Activated T-cell treated with anti-CD3 and anti-CD28 coated beads for 24 hours (primary cell): ENCODE measurements around the gene FREY1.

Experiments used
- DNase-seq: peaks from one replicate; pipeline ENCODE4 v3.0.0-alpha.2; 2020; ENCODE audit warnings: low read depth

Gene FREY1

DNA sequence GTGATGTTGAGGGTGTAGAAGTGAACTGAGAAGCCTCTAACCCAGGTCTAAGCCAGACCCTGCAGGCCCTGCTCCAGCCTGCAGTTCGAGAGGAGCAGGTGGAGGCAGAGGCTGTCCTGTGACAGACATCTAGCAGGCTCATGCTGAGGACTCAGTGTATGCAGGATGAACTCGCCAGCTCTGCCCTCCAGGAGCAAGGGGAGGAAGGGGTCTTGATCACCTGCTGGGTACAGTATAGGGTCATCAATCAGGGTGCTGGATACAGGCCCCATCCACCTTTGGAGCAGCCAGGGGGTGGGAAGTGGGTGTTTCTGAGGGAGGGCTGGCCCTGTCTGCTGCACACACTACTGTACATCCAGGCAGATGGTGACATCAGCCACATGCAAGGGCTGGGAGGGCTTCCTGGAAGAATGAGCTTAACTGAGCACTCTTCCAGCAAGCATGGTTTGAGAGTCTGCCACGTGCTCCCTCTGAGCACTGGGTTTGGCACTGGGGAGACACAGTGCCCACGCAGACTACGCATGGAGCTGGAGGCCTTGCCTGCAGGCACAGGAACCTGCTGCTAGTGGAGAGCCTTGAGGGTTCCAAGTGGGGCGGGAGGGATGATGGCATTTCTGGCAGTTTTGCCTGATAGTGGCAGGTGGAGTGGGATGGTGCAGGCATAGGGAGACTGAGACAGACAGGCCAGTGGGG is 12.4 kb downstream of the FREY1 start:
- no peak for DNase-seq

DNA sequence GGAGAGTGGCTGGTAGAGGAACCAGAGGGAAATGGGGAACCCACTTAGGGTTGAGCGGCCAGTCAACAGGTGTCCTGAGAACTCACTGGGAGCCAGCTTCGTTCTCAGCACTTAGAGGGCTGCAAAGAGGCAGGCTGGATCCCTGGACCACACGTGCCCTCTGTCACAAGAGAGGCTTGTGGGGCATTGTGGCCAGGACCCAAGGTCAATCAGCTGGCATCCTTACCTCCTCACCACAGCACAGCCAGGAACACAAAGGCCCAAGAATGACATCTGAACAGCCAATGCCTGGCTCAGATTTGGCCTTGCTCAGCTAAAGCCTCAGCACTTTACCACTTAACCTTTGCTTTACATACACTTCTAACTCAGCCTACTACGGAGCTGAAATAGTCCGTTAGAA is 14.2 kb downstream of the FREY1 start:
- no peak for DNase-seq

DNA sequence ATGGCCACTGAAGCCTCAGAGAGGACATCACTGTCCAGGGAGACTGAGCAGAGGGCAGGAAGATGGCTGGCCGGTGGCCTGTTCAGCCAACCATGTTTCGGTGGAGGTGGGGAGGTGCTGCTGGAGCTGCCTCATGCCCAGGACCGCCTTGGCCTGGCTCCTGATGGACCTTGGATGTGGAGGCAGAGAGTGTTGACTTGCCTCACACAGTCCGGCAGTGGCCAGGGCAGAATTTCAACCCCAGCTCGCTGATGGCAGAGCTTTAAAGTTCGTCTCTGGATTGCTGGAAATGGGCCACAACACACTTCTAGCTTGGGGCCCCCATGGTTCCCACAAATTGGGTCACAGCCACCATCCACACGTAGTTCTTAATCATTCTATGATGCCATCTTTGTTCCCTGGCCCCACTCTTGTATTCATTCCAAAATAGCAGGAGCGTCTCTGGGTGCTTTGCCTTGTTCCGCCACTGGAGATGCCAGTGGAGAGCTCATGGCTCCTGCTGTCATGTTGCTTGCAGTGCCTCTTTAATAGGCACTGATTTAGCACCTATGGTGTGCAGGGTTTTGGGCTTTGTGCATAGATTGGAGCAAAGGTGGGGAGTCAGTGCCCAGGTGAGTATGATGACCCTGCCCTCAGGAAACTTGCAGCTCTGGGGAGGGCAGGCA is 16.1 kb downstream of the FREY1 start:
- DNase-seq = no peak

DNA sequence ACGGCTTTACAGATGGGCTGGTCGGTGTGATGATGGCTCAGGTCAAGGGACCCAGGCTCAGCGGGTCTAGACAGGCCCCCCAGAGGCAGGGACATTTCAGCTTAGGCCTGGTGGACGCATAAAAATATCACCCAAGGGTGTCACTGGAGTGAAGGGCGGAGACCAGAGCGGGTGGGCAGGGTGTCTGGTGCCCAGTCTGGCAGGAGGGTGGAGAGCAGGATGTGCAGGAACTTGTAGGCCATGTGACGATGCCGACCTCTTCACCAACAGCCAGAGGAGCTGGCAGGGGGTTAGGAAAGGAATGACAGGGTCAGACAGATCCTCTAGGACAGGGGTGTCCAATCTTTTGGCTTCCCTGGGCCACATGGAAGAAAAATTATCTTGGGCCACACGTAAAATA is 17.1 kb downstream of the FREY1 start:
- DNase-seq = no peak

DNA sequence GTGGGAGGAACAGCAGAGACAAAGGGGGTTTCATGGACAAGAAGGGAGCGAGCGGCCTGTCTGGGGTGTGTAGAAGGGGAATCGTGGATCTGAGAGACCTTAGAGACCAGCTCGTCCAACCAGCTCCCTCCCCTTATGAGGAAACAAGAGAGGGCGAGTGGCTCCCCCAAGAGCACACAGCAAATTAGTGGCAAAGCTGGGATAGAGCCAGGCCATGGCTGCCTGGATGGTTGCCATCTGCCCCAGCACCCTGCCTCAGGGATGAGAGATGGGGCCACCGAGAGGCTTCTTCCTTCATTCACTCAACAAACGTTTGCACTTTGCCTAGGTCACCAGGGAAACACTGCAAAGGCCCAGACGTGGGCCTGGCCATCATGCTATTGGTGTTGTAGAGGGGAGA is 17.5 kb downstream of the FREY1 start:
- no peak for DNase-seq

DNA sequence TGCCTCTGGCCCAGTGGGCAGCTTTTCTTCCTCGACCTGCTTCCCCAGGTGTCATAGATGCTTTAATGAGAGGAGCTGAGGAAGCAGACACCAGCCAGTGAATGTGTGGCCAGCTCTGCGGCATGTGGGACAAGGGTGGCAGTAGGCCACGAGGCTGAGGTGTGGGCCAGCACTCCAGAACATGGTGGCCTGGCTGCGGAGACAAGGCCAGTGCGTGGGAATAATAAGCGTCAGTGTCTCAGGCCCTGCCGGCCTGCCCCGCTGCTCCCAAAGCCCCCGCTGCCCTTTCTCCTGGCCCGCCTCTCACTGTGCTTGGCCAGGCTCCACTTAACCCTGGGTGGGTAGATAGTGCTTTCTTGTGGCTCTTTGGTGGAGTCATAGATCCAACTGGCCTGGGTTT is 19.5 kb downstream of the FREY1 start:
- no peak for DNase-seq

DNA sequence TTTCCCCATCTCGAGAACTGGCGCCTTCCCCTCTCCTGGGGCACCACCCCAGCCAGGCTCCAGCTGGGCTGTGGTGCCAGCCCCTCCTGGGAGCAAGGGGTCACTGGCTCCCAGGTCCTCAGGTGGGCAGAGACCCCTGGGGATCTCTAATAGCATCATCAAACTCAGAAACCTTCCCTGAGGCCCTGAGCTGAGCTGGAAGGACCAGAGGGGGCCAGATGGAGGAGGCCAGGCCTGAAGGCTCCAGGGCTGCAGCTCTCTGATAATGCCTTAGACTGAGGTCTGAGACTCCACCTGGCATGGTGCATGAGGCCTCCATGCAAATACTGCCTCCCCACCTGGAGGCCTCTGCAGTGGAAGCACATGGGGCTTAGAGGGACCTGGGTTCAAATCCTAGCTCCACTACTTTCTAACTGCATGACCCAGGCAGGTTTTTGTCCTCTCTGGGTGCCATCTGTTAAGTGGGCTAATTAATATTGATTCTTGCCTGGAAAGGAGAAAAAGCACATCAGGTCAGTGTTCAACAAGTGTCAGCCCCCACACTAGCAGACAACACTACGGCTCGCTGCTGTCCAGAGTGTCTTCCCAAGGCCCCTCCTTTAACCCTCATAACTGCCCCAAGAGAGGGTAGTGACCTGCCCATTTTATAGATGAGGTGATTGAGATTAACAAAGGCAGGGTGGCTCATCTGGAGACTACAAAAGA is 20.1 kb downstream of the FREY1 start:
- no peak for DNase-seq

DNA sequence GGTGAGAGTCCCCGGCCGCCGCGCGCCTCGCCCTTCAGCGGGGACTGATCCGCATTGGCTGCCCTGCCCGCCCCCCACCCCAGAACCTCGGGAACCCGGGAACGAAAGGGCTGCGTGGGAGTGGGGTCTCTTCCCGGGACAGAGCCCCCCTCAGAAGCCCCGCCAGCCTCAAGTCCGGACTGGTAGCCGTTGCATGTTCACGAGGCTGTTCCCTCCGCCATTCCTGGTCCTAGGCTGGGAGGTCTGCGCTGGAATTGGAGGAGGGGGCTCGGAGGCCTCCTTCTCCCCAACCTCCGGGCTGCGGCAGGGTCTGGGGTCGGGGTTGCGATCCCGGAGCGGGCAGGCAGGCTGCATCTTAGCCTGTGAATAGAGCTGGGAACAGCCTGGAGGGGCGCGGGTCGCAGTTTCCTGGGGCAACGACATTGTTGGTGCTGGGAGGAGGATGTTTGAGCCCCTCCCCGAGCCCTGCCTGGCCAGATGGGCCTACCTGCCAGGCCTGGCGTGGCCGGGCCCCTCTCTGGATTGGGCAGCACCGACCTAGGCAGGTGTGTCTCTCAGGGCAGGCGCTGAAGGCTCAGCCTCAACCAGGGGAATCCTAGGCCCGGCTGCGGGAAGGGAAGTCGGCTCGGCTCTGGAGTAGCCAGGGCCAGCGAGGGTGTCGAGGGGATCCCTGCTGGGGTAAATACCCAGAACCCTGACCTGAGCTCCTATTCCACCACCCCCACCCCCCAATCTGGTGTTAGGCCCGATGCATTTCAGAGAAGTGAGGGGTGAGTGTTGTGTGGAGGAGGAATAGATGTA is 20.9 kb downstream of the FREY1 start:
- DNase-seq = no peak

DNA sequence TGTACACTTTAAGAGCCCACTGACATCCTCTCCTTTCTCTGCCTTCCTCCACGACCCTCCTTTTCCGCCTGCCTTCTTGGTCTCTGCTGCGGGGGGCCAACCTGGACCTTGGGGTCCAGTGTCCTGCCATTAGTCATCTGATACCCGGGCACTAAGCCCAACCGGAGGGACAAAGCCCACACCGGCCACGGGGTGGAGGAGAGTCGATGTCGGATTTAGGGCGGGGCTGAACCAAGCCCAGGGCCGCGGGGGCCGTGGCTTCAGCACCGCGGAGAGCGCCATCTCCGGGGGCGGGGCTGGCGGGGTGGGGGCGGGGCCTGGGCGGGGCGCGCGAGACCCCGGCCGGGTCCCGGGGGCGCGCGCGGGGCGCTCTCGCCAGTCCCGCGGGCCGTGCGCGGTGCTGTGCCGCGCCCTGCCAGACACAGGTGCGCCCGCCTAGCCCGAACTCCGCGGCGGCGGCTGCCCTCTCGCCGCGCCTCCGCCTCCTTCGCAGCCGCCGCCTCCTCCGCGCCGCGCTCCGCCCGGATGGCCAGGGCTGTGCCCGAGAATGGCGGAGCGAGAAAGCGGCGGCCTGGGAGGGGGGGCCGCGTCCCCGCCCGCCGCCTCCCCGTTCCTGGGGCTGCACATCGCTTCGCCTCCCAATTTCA is 21.7 kb downstream of the FREY1 start, which contains the start of gene MAPK8IP1:
Gene MAPK8IP1, plus strand, starts transcription at position 378 of the 647 bp plus-strand sequence. Its CDS starts 170 bp downstream, at position 548.
- DNase-seq = peak; percentile 31

DNA sequence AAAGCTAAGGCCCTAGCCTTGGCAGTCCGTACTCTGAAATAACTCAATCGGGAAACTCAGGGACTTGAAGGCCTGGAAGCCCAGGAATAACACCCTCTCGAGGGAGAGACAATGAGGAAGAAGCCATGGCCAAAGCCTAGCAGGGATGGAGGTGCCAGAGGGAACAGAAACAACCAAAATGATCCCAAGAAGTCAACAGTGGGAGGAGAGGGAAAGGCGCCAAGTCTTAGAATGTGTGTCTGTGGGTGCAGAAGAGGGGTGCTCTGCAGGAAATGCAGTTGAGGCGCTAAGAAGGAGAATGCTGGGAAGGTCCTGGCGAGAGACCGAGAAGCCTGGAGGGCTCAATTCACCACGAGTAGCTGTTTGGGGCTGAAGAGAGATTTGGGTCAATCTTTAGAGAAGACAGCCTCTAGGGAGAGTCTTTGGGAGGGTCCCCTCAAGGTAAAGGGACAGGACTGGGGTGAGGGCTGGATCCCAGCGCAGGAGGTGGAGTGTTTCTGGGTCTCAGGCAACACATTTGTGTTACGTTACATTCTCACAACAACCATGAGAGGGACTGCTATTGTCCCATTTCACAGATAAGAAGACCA is 22.4 kb downstream of the FREY1 start:
- no peak for DNase-seq

DNA sequence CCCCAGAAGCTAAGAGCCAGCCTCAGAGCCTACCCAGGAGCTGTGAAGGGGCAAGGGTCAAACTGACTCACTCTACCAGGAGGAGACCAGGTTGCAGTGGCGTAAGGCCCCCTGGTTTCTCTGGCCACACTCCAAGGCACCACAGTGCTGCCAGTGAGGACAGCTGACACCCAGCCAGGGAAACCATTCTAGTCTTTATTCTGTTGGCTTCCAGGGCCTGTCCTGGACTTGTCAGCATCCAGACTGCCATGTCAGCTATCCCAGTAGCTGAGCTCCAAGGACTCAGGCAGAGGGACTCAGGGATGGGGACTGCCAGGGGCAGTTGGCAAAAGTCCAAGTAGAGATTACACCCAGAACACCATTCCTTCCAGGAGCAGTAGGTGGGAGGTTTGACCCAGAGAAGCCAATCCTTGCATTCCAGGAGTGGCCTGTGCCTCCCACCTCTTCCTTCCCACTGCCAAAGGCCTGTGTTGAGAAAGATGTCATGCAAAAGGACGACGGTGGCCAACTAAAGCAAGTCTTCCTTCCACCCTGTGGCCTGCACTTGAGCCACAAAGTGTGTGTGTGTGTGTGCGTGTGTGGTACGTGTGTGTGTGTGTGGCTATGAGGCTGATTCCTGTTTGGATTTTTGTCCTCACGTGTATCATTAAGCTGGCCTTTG is 25.2 kb downstream of the FREY1 start:
- no peak for DNase-seq

DNA sequence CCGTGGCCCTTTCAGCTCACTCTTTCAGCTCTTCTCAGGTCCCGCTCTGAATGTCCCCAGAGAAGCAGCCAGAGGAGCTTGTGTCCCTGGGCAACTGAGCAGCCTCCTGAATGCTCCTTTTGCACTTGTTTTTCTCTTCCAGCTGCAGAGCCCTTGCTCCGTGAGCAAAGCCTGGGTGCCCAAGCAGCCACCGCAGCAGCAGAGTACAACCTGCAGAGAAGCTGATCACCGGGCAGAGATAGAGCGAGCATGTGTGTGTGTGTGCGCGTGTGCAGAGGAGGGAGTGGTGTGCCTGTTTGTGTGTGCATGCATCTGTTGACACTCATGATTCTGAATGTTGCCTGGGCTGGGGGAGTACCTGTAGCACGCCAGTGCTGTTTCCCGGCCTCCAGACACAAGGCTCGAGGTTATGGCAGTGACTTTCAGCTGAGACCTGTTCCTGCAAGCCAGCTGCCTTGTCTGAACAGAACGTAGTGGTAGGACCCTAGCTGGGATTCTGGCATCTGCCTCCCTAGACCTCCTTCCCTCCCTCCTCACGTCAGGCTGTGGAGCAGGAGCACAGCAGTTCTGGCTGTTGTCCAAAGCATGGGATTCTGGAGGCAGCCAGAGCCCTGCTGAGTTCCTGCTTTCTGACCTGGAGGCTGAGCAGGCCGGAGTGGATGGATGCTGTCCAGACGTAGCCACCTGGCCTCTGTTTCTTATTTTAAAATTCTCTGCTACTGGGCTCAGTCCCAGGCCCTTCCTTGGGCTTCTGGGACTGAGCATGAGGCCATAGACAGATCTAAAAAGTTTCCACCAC is 26.1 kb downstream of the FREY1 start:
- no peak for DNase-seq

DNA sequence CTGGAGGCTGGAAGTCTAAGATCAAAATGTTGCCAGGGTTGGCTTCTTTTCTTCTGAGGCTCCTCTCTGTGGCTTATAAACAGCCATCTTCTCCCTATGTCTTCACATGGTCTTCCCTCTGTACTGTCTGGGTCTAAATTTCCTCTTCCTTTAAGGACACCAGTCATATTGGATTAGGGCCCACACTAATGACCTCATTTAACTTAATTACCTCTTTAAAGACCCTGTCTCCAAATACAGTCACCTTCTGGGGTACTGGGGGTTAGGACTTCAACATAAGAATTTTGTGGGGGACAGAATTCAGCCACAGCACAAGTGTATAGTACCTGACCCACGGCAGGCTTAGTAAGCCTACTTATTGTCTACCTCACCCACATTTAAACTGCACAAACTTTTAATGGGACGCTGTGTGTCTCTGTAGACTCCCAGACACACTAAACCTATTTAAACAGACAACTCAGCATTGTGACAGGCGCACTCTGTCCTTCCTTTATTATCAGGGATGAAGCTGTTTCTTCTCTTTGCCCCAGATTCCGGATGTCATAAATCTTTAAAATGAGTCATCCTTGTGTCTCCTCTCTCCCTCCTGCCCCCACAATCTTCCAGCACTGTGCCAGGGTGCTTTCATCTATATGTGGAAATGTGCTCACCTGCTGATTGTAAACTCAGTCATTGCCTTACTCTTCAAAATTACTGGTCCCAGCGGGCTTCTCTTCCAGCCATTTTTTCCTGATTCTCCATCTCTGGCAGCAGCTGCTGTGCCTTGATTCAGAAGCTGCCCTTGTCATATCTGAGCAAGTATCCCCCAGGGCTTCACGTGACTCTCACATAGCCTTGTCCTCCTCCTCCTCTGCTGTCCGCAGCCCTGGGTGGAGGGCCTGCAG is 27.0 kb downstream of the FREY1 start:
- DNase-seq = no peak

DNA sequence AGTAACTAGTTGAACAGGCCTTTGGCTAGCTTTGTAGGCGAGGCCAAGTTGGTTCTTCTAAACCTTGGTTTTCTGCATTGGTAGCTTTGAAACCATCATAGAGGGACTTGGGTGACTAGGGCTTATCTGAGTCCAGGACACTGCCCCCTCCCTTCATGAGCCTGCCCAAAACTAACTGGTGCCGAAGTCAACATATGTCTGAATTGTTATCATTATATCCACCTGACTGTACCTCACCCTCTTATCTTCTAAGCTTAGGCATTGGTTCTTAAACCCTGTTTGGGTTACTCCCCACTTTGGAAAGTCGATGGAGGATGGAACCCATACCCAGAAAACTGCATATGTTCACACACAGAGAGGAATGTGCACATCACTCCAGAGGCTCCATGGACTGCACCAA is 29.2 kb downstream of the FREY1 start:
- no peak for DNase-seq

DNA sequence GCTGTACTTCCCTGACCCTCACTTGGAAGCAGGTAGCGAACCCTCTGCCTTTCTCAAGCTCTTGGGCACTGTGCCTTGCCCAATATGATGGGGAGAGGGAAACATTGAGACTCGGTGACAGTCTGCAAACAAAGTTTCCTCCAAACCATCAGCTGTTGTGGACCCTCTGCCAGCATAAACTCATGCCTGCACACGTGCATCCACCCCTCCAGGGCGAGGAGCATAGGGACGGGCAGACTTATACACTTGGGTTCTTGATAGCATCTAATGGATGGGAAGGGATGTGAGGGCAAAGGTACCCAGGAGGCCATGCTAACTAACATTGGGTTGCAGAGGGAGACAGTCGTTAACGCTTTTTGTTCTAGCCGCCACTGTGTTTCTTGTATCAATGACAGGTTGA is 29.9 kb downstream of the FREY1 start:
- no peak for DNase-seq

DNA sequence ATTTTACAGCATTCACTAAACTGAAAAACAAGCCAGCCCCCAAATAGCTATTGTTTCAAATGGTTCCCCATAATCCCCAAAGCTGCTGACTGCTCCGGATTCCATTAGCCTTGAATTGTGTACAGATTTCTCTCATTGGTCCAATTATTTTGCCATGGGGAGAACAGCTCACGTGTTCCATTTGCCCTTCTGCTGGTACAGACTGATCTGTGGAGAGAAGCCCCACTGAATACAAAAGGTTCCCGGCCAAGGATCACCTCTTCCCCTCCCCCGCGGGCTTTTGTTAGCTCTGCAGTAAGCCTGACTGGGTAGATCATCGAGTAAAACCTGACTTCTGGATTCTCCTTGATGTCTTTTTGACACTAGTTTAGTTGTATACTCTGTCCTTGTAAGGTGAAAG is 30.7 kb downstream of the FREY1 start:
- DNase-seq = no peak

DNA sequence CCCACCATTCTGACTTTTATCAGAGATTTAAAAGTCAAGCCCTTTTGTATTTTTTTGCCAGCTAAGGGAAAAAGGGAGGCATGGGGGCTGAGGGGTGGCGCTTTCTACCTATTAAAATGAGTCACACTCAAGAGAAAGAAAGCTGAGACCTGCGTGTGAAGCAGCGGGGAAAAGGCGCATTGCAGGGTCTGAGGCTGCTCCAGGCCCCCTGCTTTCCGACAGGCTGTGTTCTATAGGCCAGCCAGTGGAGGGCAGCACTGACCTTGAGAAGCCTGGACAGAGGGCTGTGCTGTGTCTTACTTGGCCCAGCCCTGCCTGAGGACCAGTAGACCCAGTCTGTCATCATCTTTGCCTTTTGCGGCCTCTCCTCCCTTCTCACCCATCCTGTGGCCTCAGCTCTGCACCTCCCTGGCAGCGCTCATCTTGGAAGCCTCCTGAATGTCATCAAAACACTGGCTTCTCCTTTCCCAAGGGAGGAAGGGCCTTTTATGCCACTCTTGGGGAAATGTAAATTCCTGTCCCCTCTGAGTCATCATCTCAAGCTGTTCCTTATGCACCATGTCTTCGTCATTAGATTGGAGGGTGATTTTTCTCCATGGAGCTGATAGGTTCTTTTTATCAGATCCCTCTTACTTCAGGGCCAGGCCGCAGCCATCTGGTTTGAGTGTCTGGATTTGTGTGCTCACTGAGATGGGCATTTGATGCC is 34.3 kb downstream of the FREY1 start:
- DNase-seq = peak; percentile 9

DNA sequence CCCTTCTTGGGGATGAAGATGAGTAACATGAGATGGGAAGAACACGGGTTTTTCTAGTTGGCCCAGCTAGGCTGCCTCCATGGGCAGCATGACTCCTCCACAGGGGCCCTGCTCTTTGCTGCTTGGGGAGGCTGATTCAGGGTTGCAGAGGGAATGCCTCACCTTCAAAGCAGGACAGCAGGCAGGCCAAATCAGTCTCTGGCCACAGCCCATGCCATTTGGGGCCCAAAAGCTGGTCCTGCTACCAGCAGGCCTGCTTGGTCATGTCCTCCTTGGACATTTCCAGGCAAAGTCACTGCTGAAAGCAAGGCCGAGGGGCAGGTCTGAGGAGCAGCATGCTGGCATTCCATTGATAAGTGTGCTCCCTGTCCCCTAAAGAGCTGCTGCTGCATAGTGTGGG is 35.4 kb downstream of the FREY1 start:
- DNase-seq = no peak
